Measurements from ENCODE around the gene PCNT.

GRCh38 chr21:46347203-46347550 lies 23.2 kb downstream of the PCNT start:
- TF ChIP-seq CTCF (IDR thresholded peaks at IDR 0.05 in 4 of 5, conservative IDR thresholded peaks at IDR 0.05 in 1 of 5) (no peak), POLR2A (IDR thresholded peaks at IDR 0.05) (no peak)
